ENCODE data around the gene GAMT.

Gene GAMT

DNA sequence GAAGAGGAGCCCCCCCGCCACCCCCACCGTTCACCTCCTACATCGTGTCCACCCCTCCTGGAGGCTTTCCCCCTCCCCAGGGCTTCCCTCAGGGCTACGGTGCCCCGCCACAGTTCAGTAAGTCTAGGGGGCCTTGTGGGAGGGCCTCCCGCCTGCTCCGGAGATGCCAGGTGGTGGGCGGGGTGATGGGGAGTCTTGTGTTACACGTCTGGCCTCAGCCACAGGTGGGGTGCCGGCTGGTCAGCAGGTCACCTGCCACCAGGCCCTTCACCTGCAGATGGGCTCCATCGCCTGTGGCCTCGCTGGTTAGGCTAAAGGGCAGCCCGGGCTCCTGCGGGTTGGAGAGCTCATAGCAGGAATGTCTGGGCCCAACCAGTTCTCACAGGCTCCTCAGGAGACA, 28.9 kb upstream of the GAMT start:
- TF ChIP-seq, protein P1, sequence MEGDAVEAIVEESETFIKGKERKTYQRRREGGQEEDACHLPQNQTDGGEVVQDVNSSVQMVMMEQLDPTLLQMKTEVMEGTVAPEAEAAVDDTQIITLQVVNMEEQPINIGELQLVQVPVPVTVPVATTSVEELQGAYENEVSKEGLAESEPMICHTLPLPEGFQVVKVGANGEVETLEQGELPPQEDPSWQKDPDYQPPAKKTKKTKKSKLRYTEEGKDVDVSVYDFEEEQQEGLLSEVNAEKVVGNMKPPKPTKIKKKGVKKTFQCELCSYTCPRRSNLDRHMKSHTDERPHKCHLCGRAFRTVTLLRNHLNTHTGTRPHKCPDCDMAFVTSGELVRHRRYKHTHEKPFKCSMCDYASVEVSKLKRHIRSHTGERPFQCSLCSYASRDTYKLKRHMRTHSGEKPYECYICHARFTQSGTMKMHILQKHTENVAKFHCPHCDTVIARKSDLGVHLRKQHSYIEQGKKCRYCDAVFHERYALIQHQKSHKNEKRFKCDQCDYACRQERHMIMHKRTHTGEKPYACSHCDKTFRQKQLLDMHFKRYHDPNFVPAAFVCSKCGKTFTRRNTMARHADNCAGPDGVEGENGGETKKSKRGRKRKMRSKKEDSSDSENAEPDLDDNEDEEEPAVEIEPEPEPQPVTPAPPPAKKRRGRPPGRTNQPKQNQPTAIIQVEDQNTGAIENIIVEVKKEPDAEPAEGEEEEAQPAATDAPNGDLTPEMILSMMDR (conservative IDR thresholded peaks at IDR 0.05), result no peak
- H3K27ac ChIP-seq, result no peak overlapping the region

DNA sequence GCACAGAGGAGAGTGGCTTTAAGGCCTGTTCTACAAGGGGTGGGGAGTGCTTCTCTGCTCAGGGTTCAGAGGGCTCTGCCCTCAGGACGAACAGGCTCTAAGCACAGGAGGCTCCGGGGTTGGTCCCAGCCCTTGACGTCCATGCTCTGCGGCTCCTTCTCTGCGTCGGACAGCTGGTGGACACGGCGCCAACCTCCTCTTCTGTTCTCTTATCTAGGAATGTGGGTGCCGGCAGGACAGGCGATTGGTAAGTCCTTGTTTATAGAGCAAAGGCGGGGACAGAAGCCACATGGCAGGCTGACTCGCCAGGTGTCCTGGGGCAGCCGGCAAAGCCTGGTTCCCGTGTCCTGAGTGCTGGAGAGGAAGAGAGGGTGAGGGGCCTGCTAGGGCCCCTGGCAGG, 28.4 kb upstream of the GAMT start:
- TF ChIP-seq, protein P1 (conservative IDR thresholded peaks at IDR 0.05), result no peak
- no peak overlapping the region for H3K27ac ChIP-seq

DNA sequence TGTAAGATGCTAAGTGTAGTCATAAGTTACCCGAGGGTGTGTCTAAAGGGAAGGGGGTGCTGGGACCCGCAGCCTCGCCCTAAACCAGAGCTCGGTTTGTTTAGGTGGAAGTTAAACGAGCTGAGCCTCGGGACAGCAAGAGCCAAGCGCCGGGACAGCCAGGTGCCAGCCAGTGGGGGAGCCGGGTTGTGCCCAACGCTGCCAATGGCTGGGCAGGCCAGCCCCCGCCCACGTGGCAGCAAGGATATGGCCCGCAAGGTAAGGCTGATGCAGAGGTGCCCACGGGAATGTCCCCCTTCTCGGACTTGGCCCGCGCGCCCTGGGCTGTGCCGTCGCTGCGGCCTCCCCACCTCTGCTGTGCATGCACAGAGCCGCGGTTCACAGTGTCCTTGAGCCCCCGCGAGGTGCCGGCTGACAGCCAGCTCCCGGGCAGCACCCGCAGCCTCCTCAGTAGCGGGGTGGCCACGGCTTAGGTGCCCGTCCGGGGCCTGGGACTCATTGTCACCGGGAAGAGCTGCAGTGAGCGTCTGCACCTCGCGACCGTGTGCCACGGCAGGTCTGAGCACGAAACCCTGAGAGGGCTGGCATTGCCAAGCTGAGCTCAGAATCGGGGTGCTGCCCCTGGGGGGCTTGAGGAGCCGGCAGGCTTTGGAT, 27.5 kb upstream of the GAMT start:
- H3K27ac ChIP-seq, result no peak overlapping the region
- TF ChIP-seq, protein P1 (conservative IDR thresholded peaks at IDR 0.05), result no peak

DNA sequence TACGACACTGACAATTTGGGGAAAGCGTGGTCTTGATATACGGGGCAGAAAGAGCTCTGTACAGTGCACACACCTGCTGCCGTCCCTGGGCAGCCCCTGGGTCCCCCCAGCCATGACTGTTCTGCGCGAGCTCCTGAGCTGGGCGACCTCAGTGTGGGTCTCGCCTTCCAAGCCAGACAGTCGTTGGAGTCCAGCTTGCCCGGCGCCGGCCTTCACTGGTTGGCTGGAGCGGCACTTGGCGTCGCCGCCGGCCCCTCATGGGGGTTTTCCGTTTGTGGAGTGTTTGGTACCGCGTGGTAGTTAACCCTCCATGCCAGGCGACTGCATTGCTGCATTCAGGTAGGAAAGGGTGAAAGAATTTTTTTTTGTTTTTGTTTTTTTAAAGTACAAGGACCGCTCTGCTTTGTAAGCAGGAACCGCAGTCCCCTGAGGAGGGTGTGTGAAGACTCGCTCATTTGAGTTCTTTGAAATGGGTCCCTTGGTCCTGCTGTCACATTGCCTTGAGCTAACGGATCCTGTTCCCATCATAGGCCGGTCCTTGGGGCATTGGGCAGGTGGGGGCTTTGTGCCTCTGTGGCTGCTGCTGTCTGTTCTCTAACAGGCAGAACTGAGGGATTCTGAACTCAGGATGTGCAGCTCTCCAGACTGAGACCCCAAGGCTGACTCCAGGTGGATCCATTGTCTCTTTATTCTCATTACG, 26.0 kb upstream of the GAMT start:
- H3K27ac ChIP-seq, result no peak overlapping the region; the same call in 1 of the 2 replicates
- TF ChIP-seq, protein P1 (conservative IDR thresholded peaks at IDR 0.05), result no peak

DNA sequence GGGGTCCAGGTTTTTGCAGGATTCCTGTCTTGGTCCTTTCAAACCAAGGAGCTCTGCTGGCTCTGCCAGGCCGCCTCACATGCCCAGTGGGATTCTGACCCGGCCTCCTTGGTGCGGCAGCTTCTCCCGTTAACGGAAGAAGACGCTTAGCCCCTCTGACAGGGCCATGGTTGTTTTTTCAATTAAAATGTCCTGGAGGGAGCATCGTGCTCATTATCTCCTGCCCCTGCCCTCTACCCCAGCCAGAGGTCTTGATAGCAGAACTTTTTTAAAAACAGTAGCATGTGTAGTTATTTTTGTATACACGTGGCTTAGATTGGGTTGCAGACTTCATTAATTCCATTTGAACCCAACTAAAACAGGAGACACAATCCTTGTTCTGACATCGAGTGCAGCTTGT, 25.4 kb upstream of the GAMT start:
- H3K27ac ChIP-seq, result no peak overlapping the region
- TF ChIP-seq, protein P1 (conservative IDR thresholded peaks at IDR 0.05), result no peak

DNA sequence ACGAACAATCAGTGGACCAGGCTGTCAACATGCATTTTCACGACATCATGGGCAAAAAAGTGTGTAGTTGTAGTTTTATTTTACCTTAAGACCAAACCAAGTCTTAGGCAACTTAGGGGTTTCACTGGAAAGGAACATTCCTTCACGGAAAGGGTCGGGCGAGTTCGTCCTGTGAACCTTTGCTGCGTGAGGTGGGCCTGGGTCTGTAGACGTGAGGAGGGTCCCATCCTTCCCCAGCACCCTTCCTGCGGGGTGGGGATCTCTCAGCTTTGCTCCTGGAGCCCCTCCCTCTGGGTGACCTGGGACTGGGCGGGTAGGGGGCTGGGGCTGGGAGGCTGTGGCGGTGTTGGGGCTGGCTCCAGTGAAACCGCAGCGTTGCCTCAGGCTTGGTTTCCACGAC, 24.6 kb upstream of the GAMT start:
- no peak overlapping the region for H3K27ac ChIP-seq
- TF ChIP-seq, protein P1 (conservative IDR thresholded peaks at IDR 0.05), result no peak

DNA sequence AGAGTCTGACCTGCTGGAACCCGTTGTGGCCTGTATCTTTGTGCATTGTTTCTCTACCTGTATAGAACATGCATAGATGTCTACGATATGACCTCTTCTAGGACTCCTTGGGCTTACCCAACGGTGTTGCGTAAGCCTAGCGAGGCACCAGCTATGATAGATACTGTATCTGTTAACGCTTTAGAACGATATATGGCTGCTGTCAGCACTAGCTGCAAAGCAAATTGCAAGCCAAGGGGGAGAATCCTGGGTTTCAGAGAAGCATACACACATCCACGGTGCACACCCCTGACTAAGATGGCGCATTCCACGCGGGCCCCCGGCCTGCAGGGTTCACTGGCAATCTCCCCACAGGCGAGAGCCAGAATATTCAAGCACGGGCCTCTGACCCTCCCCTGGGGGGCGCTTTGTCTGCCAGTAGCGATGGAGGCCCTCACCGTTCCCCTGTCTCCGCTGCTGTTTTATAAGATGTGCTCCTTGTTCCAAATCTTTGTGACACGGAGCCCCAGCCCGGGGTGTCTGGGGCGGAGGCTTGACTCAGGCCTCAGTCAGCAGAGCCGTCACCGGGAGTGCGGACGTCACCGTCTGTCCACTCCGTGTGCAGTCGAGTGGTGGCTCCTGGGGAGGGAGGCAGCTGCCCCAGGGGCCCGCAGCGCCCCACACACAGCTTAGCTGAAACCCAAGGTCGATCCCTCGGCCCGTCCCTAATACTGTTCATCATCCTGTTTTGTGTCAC, 23.9 kb upstream of the GAMT start:
- H3K27ac ChIP-seq, result peak overlapping the region; percentile 29
- TF ChIP-seq, protein P1 (conservative IDR thresholded peaks at IDR 0.05), result no peak
